ENCODE results near the gene SNRPB2.

Gene SNRPB2

GRCh38 chr20:16777126-16777525 lies 47.3 kb downstream of the SNRPB2 start:
- Histone ChIP-seq H3K27ac (ENCODE audit: insufficient read depth, low read length, poor library complexity, severe bottlenecking) (no peak overlapping the region), H3K9me3 (ENCODE audit: control insufficient read depth, low read length) (no peaks in the 10 kb centered on the region), H3K4me1 (ENCODE audit: control insufficient read depth, insufficient read depth, low read length, poor library complexity, severe bottlenecking) (no peaks in the 10 kb centered on the region), H3K36me3 (ENCODE audit: control insufficient read depth, insufficient read depth, low read length) (no peaks in the 10 kb centered on the region), H3K4me3 (ENCODE audit: insufficient read depth, low read depth, low read length, poor library complexity, severe bottlenecking) (no peak overlapping the region), H3K27me3 (replicated peaks; ENCODE audit: control insufficient read depth, insufficient read depth, low read length, poor library complexity, severe bottlenecking) (no peaks in the 10 kb centered on the region)
- no peak for DNase-seq

DNA sequence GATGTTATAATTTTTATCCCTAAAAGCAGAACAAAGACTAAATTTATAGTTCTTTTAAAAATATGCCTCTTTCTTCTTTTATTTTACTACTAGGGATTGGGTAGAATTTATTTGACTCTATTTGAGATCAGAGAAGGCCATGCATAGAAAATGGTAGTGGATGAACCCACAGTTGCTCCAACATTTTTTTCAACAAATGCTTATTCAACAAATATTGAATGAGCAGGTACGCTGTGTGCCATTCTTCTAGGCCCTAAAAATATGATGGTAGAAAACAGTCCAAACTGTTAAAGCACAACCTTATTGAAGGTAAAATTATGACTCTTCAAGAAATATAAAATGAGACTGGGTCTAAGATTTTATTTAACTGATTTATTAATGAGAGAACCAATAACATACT lies 48.3 kb downstream of the SNRPB2 start:
- Histone ChIP-seq H3K27ac (ENCODE audit: insufficient read depth, low read length, poor library complexity, severe bottlenecking) (no peak overlapping the region), H3K9me3 (ENCODE audit: control insufficient read depth, low read length) (no peaks in the 10 kb centered on the region), H3K36me3 (ENCODE audit: control insufficient read depth, insufficient read depth, low read length) (no peaks in the 10 kb centered on the region), H3K4me3 (ENCODE audit: insufficient read depth, low read depth, low read length, poor library complexity, severe bottlenecking) (no peak overlapping the region), H3K4me1 (ENCODE audit: control insufficient read depth, insufficient read depth, low read length, poor library complexity, severe bottlenecking) (no peaks in the 10 kb centered on the region), H3K27me3 (replicated peaks; ENCODE audit: control insufficient read depth, insufficient read depth, low read length, poor library complexity, severe bottlenecking) (no peaks in the 10 kb centered on the region)
- DNase-seq, result no peak

DNA sequence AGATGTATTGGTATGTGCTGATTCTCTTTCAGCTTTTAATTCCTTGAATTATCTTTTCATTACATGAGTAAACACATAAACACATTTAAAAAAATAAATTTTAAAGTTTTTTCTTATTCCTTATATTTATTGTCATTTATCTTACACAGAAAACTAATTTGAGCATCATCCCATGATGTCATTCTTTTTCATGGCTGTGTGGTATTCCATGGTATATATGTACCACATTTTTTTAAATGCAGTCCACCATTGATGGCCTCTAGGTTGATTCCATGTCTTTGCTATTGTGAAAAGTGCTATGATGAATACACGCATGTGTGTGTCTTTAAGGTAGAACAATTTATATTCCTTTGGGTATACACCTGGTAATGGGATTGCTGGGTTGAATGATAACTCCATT lies 51.7 kb downstream of the SNRPB2 start:
- no peaks in the 10 kb centered on the region for H3K9me3 ChIP-seq (ENCODE audit: control insufficient read depth, low read length)
- peaks cover 3% of the 10 kb centered on the region for H3K27me3 ChIP-seq (replicated peaks; ENCODE audit: control insufficient read depth, insufficient read depth, low read length, poor library complexity, severe bottlenecking)
- no peak overlapping the region for H3K27ac ChIP-seq (ENCODE audit: insufficient read depth, low read length, poor library complexity, severe bottlenecking)
- H3K4me1 ChIP-seq (ENCODE audit: control insufficient read depth, insufficient read depth, low read length, poor library complexity, severe bottlenecking), result no peaks in the 10 kb centered on the region
- no peak for DNase-seq
- H3K4me3 ChIP-seq (ENCODE audit: insufficient read depth, low read depth, low read length, poor library complexity, severe bottlenecking), result no peak overlapping the region
- H3K36me3 ChIP-seq (ENCODE audit: control insufficient read depth, insufficient read depth, low read length), result no peaks in the 10 kb centered on the region

- no peaks in the 10 kb centered on the region for H3K36me3 ChIP-seq (ENCODE audit: control insufficient read depth, insufficient read depth, low read length)
- H3K4me1 ChIP-seq (ENCODE audit: control insufficient read depth, insufficient read depth, low read length, poor library complexity, severe bottlenecking), result no peaks in the 10 kb centered on the region
- no peak overlapping the region for H3K27ac ChIP-seq (ENCODE audit: insufficient read depth, low read length, poor library complexity, severe bottlenecking)
- DNase-seq, result no peak
- H3K27me3 ChIP-seq (replicated peaks; ENCODE audit: control insufficient read depth, insufficient read depth, low read length, poor library complexity, severe bottlenecking), result peaks cover 3% of the 10 kb centered on the region
- H3K9me3 ChIP-seq (ENCODE audit: control insufficient read depth, low read length), result no peaks in the 10 kb centered on the region
- H3K4me3 ChIP-seq (ENCODE audit: insufficient read depth, low read depth, low read length, poor library complexity, severe bottlenecking), result no peak overlapping the region
Observed at GRCh38 chr20:16785226-16785625, 55.4 kb downstream of the SNRPB2 start.
